Mucosa of descending colon (tissue), 3 donors: ENCODE data around the gene LEPR. TPM values are rescaled to one million over a fixed set of nuclear protein-coding genes. Genes with fewer than 3 reads are reported as not detected.

Source experiments
- ATAC-seq: fragments of 200-7000 bp; cut with Tn5 transposase; one replicate; pipeline ENCODE4 v1.9.1; 2020; ENCODE audit warnings: mild to moderate bottlenecking, moderate library complexity
- DNase-seq, 3 donors: peaks; one replicate each; pipeline ENCODE4 v3.0.0-alpha.2; 2020
- H3K36me3 ChIP-seq: fragments of 200-600 bp; one replicate; pipeline ENCODE4 v1.8.0; 2021; ENCODE audit warnings: low read depth, mild to moderate bottlenecking
- H3K4me1 ChIP-seq: fragments of 200-600 bp; one replicate; pipeline ENCODE4 v1.8.0; 2021; ENCODE audit warnings: low read depth, mild to moderate bottlenecking
- H3K4me3 ChIP-seq: fragments of 200-600 bp; one replicate; pipeline ENCODE4 v1.8.0; 2021; ENCODE audit warnings: mild to moderate bottlenecking
- H3K9me3 ChIP-seq: fragments of 200-600 bp; one replicate; pipeline ENCODE4 v1.8.0; 2021; ENCODE audit warnings: mild to moderate bottlenecking
- CTCF ChIP-seq: fragments of 200-600 bp; IDR thresholded peaks from one replicate; pipeline ENCODE4 v1.8.0; 2022; ENCODE audit warnings: antibody characterized with exemption, mild to moderate bottlenecking
- intact Hi-C, 2 donors: fragments of 100-400 bp; cut with DNase I in 1 of 2; cut with micrococcal nuclease in 1 of 2; formaldehyde crosslinking; loops; one replicate each; pipeline versions ENCODE4 v1.11.0 to v1.11.1; 2022; cut with DNase I, micrococcal nuclease
- total RNA-seq, 3 donors: library from RNA; stranded (reverse); fragmentation: NEBNext Ultra II Directional in 2 of 3; extraction: Animal tissue kit (Norgen Biotek cat#: 25700) in 2 of 3; gene quantifications; one replicate each; pipeline versions ENCODE4 v1.2.1 to v1.2.4, GENCODE V29; 2021 to 2023
- donor health status: DM: no; HTN: no; CAD: no; lungs with moderate emphysema.
- donor health status: DM: no; HTN: no; CAD: no.
- donor health status: DM: no; HTN: yes; CAD: no.

LEPR gene
- total RNA-seq, 3 donors from 2014 or later: 2.6 to 7.5 (median 4.6) TPM

- Histone ChIP-seq H3K4me3 (no peak overlapping the region), H3K4me1 (no peaks in the 10 kb centered on the region), H3K36me3 (no peaks in the 10 kb centered on the region), H3K9me3 (no peaks in the 10 kb centered on the region)
- DNase-seq: no peak
- no peak for ATAC-seq
- intact Hi-C loops: no loop called here
- no peak for TF ChIP-seq CTCF
Observed at GRCh38 chr1:65441464-65441863, 21.0 kb downstream of the LEPR start.

GRCh38 chr1:65442442-65442841 lies 22.0 kb downstream of the LEPR start:
- Histone ChIP-seq H3K4me1 (no peaks in the 10 kb centered on the region), H3K4me3 (no peak overlapping the region), H3K9me3 (no peaks in the 10 kb centered on the region), H3K36me3 (no peaks in the 10 kb centered on the region)
- no peak for ATAC-seq
- DNase-seq: no peak
- no peak for TF ChIP-seq CTCF
- intact Hi-C loops: no loop called here

- TF ChIP-seq CTCF: no peak
- intact Hi-C loops: no loop called here
- ATAC-seq: no peak
- Histone ChIP-seq H3K4me3 (no peak overlapping the region), H3K4me1 (no peaks in the 10 kb centered on the region), H3K36me3 (no peaks in the 10 kb centered on the region), H3K9me3 (no peaks in the 10 kb centered on the region)
- DNase-seq: no peak
Observed at GRCh38 chr1:65443647-65444046, 23.2 kb downstream of the LEPR start.

- intact Hi-C loops: no loop called here
- Histone ChIP-seq H3K4me1 (no peaks in the 10 kb centered on the region), H3K9me3 (no peaks in the 10 kb centered on the region), H3K4me3 (no peak overlapping the region), H3K36me3 (no peaks in the 10 kb centered on the region)
- TF ChIP-seq CTCF: no peak
- ATAC-seq (no peak), DNase-seq (no peak)
Observed at GRCh38 chr1:65444128-65444640, 23.7 kb downstream of the LEPR start.

GRCh38 chr1:65445837-65446236 lies 25.4 kb downstream of the LEPR start:
- H3K4me1 ChIP-seq: no peaks in the 10 kb centered on the region
- no peak for ATAC-seq
- no peak for TF ChIP-seq CTCF

More at GRCh38 chr1:65445837-65446236, 25.4 kb downstream of the LEPR start:
- Histone ChIP-seq H3K4me3 (no peak overlapping the region), H3K9me3 (no peaks in the 10 kb centered on the region), H3K36me3 (no peaks in the 10 kb centered on the region)
- intact Hi-C loops: no loop called here
- DNase-seq: no peak
